AG08395 (cell line): ENCODE data around the gene PRMT7.
A peak's percentile ranks its signal among the peaks of the same experiment; 100 is the strongest.

ENCODE experiments used
- DNase-seq: peaks from one replicate; pipeline ENCODE4 v3.0.0; 2012; ENCODE audit warnings: mixed read lengths, low spot score

PRMT7 gene

DNA sequence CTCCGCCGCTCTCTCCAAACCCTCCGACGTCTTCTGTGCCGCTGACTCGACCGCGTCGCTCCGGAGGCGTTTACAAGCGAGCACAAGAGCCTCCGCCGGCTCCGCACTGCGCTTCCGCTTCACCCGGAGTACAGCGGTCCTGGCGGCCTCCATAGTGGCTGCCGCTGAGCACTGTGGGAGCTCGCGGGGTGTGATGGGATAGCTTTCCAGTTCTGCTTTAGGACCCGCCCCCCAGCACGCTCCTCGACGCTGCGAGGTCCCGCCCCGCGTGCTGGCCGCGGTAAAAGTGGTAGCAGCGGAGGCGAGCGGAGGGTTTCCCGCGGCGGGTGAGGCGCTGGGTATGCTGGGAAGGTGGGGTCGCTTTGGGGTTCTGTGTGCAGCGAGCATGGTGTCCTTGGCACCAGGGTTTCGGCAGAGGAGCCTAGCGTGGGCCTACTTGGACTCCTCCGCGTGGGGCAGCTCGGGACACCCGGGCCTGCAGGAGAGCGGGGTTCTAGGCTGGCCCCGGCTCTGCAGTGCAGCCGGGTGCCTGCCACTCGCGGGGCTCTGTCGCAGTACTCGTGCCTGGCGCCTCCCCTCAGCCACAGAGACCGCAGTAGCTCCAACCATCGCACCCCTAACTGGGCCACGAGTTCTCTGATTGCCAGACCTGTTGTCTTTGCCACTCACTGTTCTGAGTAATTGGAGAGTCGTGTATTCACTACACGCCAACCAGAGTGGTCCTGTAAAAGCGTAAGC is at the start of gene PRMT7, which contains the start of gene SLC7A6OS:
PRMT7 (plus strand) TSS at position 246 of the 738 bp plus-strand sequence. CDS start 4,961 bp downstream, outside the sequence.
SLC7A6OS (minus strand) TSS at position 173 of the 738 bp plus-strand sequence; CDS start at position 153, 20 bp downstream.
- peak; percentile 97 for DNase-seq

- DNase-seq: no peak
Observed at GRCh38 chr16:68263559-68264127, 47.2 kb upstream of the PRMT7 start.

- DNase-seq: peak; percentile 91
Observed at GRCh38 chr16:68264128-68265077, 46.4 kb upstream of the PRMT7 start, which contains the start of gene SLC7A6. SLC7A6 (plus strand) TSS chr16:68264526; CDS start chr16:68274727, 10,201 bp downstream.

DNA sequence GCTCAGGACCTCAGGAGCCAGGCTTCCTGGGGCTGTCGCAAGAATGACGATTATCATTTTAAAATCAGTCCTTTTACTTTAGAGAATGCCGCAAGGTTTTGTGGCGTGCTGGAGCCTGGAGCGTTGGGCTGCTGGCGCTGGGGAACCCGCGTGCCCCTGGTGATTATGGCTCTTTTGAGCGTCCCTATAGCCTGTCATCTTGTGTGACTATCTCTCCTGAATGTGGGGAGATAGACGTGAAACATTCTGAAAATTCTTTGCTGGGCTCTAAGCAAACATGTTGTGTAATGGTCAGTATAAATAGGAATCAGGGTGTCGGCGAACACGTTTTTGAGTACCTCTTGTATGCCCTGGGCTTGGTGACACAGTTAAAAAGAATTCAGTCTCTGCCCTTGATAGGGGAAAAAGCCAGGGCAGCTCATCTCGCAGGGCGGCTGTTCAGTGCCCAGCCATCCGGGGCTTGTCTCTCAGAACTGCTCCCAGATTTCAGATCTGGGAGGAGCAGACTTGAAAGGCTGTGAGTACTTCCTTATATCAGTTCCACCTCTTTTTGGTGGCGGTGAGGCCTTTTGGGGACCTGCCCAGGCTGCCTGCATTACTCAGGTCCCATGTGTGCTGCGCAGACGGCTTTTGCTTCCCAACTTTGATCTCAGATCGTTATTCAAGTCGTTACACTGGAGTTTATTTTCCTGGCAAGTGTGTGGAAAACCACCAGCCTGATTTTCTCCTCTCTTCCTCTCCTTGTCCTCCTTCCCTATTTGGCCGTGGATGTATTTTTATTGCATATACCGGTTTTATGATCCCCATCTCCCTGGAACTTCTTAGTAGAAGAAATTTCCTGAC is 45.5 kb upstream of the PRMT7 start:
- peak; percentile 84 for DNase-seq

DNA sequence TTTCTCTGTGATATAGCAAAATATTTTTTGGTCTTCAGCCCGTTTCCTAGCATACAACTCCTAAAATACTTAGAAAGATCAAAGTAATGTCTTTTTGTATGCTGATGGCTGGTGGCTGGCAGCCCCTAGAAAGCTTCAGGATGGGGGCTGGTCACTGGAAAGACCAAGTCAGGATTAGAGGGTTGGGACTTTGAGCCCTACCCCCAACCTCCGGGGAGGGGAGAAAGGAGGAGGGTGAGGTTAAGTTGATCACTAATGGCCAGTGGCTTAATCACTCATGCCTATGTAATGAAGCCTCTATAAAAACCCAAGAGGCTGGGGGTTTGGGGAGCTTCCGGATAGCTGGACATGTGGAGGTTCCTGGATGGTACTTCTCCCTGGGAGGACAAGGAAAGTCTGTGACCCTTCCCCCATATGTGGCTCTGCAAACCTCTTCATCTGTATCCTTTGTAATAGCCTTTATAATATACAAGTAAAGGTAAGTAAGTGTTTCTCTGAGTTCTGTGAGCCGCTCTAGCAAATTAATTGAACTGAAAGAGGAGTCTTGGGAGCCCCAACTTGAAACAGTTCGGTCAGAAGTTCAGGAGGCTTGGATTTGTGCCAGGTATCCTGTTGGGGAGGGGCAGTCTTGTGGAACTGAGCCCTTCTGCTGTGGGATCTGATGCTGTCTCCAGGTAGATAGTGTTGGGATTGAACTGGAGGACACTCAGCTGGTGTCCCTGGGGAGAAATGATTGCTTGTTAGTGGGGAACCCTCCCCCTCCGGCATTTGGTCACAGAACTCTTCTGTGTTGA is 43.0 kb upstream of the PRMT7 start:
- DNase-seq: no peak

GRCh38 chr16:68269793-68270192 is 41.0 kb upstream of the PRMT7 start:
- no peak for DNase-seq

DNA sequence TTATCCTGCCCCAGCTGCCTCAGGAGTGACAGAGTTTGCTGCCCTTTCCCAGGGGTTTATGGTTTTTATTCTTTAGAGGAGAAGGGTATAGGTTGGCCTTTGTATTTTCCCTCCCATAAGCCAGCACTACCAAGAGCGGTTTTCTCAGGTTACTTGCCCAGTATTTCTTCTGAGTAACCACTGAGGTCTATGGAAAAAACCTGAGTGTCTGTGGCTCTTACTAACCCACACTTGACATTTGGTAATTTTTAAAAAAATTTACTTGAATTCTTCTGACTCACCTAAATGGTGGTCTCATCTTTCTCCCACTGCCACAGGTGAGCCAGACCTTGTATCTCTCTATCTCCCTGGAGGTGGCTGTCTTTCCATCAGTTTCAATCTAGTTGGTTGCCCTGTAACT is 40.5 kb upstream of the PRMT7 start:
- DNase-seq: no peak

GRCh38 chr16:68272507-68273209 is 38.2 kb upstream of the PRMT7 start:
- DNase-seq: no peak

- no peak for DNase-seq
Observed at GRCh38 chr16:68273459-68273858, 37.4 kb upstream of the PRMT7 start.

GRCh38 chr16:68273896-68274295 is 36.9 kb upstream of the PRMT7 start:
- DNase-seq: no peak

GRCh38 chr16:68274441-68274840 is 36.4 kb upstream of the PRMT7 start:
- DNase-seq: no peak

DNA sequence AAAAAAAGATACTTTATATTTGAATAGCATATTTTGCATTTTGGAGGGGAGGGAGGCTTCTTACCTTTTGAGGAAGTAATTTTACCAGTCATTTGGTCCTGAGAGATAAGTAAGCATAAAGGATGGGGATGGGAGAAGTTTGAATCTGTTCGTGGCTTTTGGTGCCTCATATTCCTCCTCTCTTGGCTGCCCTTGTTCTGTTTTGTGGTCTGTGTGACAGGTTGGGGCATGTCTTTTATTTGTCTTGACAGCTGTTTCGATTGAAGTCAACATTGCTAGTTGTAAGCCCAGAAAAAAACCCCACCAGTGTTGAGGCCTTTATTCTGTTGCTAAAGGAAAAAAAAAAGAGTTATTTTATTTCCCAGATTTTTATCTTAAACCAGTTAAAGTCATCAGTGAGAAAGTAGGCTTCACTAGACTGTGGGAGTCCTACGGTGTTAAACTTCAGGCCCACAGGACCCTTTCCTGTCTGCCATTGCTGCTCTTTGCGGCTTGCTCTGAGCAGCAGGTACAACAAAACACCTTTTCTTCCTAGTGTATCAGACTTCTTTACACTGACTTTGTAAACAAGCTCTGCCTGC is 35.1 kb upstream of the PRMT7 start:
- DNase-seq: no peak

GRCh38 chr16:68276223-68276622 is 34.6 kb upstream of the PRMT7 start:
- no peak for DNase-seq

DNA sequence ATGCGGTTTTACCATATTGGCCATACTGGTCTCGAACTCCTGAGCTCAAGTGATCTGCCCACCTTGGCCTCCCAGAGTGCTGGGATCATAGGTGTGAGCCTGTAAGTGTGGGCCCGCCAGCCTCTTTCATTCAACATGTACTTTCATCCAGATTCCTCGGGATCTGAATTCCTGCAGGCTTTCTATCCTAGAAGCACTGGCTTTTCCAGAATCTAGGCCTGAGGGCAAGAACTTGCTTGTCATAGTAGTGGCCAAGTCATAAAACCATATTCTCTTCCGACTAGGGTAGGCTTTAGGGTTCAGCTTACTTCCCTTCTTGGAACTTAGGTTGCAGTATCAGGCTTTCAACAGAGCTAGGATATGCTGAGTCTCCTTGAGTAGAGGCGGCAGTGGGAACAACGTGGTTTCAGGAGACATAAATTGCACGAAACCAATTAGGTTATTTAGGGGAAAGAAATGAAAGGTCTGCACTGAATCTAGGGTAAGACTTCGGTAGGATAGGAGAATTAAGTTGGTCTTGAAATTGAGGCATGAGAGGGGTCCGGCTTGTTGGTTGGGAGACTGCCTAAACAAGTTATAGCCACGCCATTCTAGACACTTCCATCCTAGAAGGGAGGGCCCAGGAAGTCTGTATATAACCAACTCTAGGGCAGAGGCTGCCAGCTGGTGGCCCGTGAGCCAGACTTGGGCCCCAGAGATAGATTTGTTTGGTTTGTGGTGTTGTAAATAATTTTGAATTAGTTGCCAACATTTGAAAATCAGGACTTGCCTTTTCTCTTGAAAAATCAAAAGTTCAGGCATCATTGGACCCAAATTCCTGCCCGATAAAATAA is 30.9 kb upstream of the PRMT7 start:
- DNase-seq: no peak

DNA sequence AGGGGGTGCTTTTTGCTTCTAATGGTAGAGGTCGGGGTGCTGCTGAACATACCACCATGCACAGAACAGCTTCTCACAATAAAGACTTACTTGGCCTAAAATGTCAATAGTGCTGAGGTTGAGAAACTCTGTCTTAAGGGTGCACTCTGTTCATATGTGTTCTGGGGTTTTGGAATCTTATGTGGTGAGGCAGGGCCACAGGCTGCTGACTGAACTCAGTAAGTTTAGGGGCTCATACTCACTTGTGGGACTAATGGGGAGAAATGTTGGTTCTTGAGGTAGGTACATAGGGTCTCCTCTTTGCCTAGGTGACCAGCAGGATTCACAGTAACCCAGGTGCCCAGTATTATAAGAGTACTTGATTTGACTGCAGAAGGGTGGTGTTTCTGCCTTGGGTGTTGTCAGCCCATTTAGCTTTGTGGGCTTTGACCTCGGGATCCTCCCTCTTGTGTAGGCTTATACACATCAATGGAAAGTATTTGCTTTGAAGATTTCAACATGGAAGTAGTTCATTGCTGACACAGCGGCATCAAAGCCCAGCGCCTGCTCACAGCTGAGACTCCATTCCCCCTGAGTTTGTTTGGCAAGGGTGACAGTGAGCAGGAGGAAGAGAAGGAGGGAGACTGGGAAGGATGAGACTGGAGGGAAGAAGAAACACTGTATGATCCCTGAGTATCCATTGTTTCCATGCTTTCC is 29.3 kb upstream of the PRMT7 start:
- no peak for DNase-seq

DNA sequence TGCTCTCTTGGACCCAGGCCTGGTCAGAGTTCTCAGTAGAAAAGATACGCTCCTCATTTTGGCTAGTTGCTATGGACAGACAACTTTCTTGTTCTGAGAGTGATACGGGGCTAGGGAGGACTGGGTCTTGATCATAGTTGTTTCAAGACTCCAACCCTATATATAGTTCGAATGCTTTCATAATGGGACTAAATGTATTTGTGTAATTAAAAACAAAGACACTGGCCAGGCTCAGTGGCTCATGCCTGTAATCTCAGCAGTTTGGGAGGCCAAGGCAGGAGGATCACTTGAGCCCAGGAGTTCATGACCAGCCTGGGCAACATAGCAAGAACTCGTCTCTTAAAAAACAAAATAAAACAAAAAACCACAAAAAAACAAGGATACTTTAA is 28.8 kb upstream of the PRMT7 start:
- no peak for DNase-seq

- DNase-seq: no peak
Observed at GRCh38 chr16:68283346-68283745, 27.5 kb upstream of the PRMT7 start.
